Lower lobe of right lung (tissue), 2 donors: ENCODE measurements around the gene FYN. TPM values are rescaled to one million over a fixed set of nuclear protein-coding genes. Genes with fewer than 3 reads are reported as not detected.

Experiments
- ATAC-seq, 2 donors: fragments of 200-7000 bp; cut with Tn5 transposase; one replicate each; pipeline ENCODE4 v1.9.1; 2020 to 2022; ENCODE audit warnings: mild to moderate bottlenecking in 2 of 2, moderate library complexity in 2 of 2
- DNase-seq: peaks from one replicate; pipeline ENCODE4 v3.0.0-alpha.2; 2020
- H3K27ac ChIP-seq: fragments of 200-600 bp; one replicate; pipeline ENCODE4 v1.8.0; 2022
- H3K27me3 ChIP-seq: fragments of 200-600 bp; one replicate; pipeline ENCODE4 v1.8.0; 2022; ENCODE audit warnings: low read depth
- H3K36me3 ChIP-seq: fragments of 200-600 bp; one replicate; pipeline ENCODE4 v1.8.0; 2022; ENCODE audit warnings: mild to moderate bottlenecking
- H3K4me1 ChIP-seq: fragments of 200-600 bp; one replicate; pipeline ENCODE4 v1.8.0; 2022
- H3K4me3 ChIP-seq: fragments of 200-600 bp; one replicate; pipeline ENCODE4 v1.8.0; 2022; ENCODE audit warnings: mild to moderate bottlenecking
- H3K9me3 ChIP-seq: fragments of 200-600 bp; one replicate; pipeline ENCODE4 v1.8.0; 2022
- CTCF ChIP-seq: fragments of 200-600 bp; IDR thresholded peaks from one replicate; pipeline ENCODE4 v1.8.0; 2022; ENCODE audit warnings: antibody characterized with exemption, mild to moderate bottlenecking
- intact Hi-C: fragments of 100-400 bp; cut with DNase I; formaldehyde crosslinking; loops from one replicate; pipeline ENCODE4 v1.11.0; 2022
- total RNA-seq: library from RNA; stranded (reverse); fragmentation: NEBNext Ultra II Directional; extraction: Animal tissue kit (Norgen Biotek cat#: 25700); gene quantifications from one replicate; pipeline ENCODE4 v1.2.1, GENCODE V29; 2021
- donor health status: DM: no; HTN: yes; CAD: no; lungs with severe emphysema.

FYN gene
- total RNA-seq, 1 donor from 2014 or later, result 99.2 TPM

GRCh38 chr6:111657146-111657545 lies 216.1 kb downstream of the FYN start:
- Histone ChIP-seq H3K9me3 (no peaks in the 10 kb centered on the region), H3K27ac (no peak overlapping the region), H3K27me3 (no peaks in the 10 kb centered on the region), H3K4me3 (no peak overlapping the region), H3K36me3 (peaks cover 10% of the 10 kb centered on the region), H3K4me1 (peaks cover 14% of the 10 kb centered on the region)
- TF ChIP-seq CTCF, result no peak
- DNase-seq, result no peak
- intact Hi-C loops, result no loop called here
- no peak for ATAC-seq

- H3K4me1 ChIP-seq, result peaks cover 10% of the 10 kb centered on the region
- DNase-seq, result no peak
- ATAC-seq, result no peak
- H3K36me3 ChIP-seq, result no peaks in the 10 kb centered on the region
- H3K27ac ChIP-seq, result no peak overlapping the region
- TF ChIP-seq CTCF, result no peak
- intact Hi-C loops, result no loop called here
- no peak overlapping the region for H3K4me3 ChIP-seq
- no peaks in the 10 kb centered on the region for H3K27me3 ChIP-seq
- H3K9me3 ChIP-seq, result no peaks in the 10 kb centered on the region
These were observed 219.3 kb downstream of the FYN start for GRCh38 chr6:111653979-111654378.

- Histone ChIP-seq H3K36me3 (no peaks in the 10 kb centered on the region), H3K27me3 (no peaks in the 10 kb centered on the region), H3K27ac (no peak overlapping the region), H3K4me3 (no peak overlapping the region), H3K4me1 (peaks cover 10% of the 10 kb centered on the region), H3K9me3 (no peaks in the 10 kb centered on the region)
- TF ChIP-seq CTCF, result no peak
- no peak for DNase-seq
- intact Hi-C loops, result no loop called here
- ATAC-seq, result no peak
These were observed 219.8 kb downstream of the FYN start for GRCh38 chr6:111653434-111653833.

- Histone ChIP-seq H3K4me1 (peaks cover 3% of the 10 kb centered on the region), H3K9me3 (no peaks in the 10 kb centered on the region), H3K36me3 (no peaks in the 10 kb centered on the region), H3K27ac (no peak overlapping the region), H3K4me3 (no peak overlapping the region), H3K27me3 (no peaks in the 10 kb centered on the region)
- DNase-seq, result no peak
- intact Hi-C loops, result no loop called here
- no peak for ATAC-seq
- TF ChIP-seq CTCF, result no peak
These were observed 221.1 kb downstream of the FYN start for GRCh38 chr6:111652156-111652555.

GRCh38 chr6:111651185-111652034 lies 221.8 kb downstream of the FYN start:
- Histone ChIP-seq H3K4me3 (no peak overlapping the region), H3K27ac (no peak overlapping the region), H3K4me1 (no peaks in the 10 kb centered on the region), H3K27me3 (no peaks in the 10 kb centered on the region), H3K36me3 (no peaks in the 10 kb centered on the region), H3K9me3 (no peaks in the 10 kb centered on the region)
- DNase-seq (no peak), ATAC-seq (no peak)
- no peak for TF ChIP-seq CTCF
- intact Hi-C loops, result no loop called here
